ENCODE measurements around the gene FGF3.

Gene FGF3

GRCh38 chr11:69818603-69819441 lies at the start of gene FGF3:
FGF3 (minus strand) TSS chr11:69819416; CDS start chr11:69818933, 483 bp downstream.
- no peak for DNase-seq

GRCh38 chr11:69868871-69869270 lies 49.7 kb upstream of the FGF3 start:
- no peak for DNase-seq

GRCh38 chr11:69868006-69868810 lies 49.0 kb upstream of the FGF3 start:
- no peak for DNase-seq

GRCh38 chr11:69867076-69868005 lies 48.1 kb upstream of the FGF3 start:
- DNase-seq: no peak

GRCh38 chr11:69866648-69867047 lies 47.4 kb upstream of the FGF3 start:
- no peak for DNase-seq

GRCh38 chr11:69865707-69866106 lies 46.5 kb upstream of the FGF3 start:
- DNase-seq: no peak

GRCh38 chr11:69864686-69865661 lies 45.8 kb upstream of the FGF3 start:
- no peak for DNase-seq

- no peak for DNase-seq
Observed at GRCh38 chr11:69863544-69864200, 44.5 kb upstream of the FGF3 start.

GRCh38 chr11:69862797-69863543 lies 43.8 kb upstream of the FGF3 start:
- DNase-seq: no peak

- no peak for DNase-seq
Observed at GRCh38 chr11:69862331-69862771, 43.1 kb upstream of the FGF3 start.

- DNase-seq: no peak
Observed at GRCh38 chr11:69861901-69862300, 42.7 kb upstream of the FGF3 start.

- no peak for DNase-seq
Observed at GRCh38 chr11:69860796-69861445, 41.7 kb upstream of the FGF3 start.

- no peak for DNase-seq
Observed at GRCh38 chr11:69860244-69860643, 41.0 kb upstream of the FGF3 start.

- no peak for DNase-seq
Observed at GRCh38 chr11:69859275-69859934, 40.2 kb upstream of the FGF3 start.

- no peak for DNase-seq
Observed at GRCh38 chr11:69855421-69855820, 36.2 kb upstream of the FGF3 start.

- no peak for DNase-seq
Observed at GRCh38 chr11:69854713-69855112, 35.5 kb upstream of the FGF3 start.

- no peak for DNase-seq
Observed at GRCh38 chr11:69852056-69852455, 32.8 kb upstream of the FGF3 start.

- DNase-seq: no peak
Observed at GRCh38 chr11:69848201-69848600, 29.0 kb upstream of the FGF3 start.

GRCh38 chr11:69844396-69844795 lies 25.2 kb upstream of the FGF3 start:
- DNase-seq: no peak
